Measurements from ENCODE around the gene RP2. TPM values are rescaled to one million over a fixed set of nuclear protein-coding genes. Genes with fewer than 3 reads are reported as not detected.

The RP2 gene
- total and polyA plus RNA-seq, 9 of the 15 experiments (the other 6 are each of a cell fraction or from before 2014, with no cell fraction given): 2.0 to 6.9 (median 3.5) TPM

DNA sequence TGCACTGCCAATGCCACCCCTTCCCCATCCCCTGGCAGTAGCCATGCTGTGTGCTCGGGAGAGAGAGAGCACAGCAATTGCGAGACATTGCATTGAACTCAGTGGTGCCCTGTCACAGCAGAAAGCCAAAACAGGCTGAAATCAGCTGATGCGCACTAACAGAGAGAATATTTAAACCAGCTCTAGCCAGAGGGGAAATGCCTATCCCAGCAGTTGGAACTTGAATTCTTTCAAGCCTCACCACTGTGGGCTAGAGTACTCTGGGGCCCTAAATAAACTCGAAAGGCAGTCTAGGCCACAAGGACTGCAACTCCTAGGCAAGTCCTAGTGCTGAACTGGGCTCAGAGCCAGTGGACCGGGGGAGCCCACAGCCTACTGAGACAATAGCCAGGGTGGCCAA, 17.7 kb upstream of the RP2 start (continued):
- TF ChIP-seq ZSCAN32 (CRISPR knock-in tag; IDR thresholded peaks at IDR 0.05) (no peak), COPS2 (conservative IDR thresholded peaks at IDR 0.05) (no peak), PHB (CRISPR knock-in tag; IDR thresholded peaks at IDR 0.05) (no peak), XRCC3 (IDR thresholded peaks at IDR 0.05) (no peak), GTF2A2 (tag; IDR thresholded peaks at IDR 0.05) (no peak), MLX (CRISPR knock-in tag; conservative IDR thresholded peaks at IDR 0.05) (no peak)
- TF ChIP-seq, protein P1, sequence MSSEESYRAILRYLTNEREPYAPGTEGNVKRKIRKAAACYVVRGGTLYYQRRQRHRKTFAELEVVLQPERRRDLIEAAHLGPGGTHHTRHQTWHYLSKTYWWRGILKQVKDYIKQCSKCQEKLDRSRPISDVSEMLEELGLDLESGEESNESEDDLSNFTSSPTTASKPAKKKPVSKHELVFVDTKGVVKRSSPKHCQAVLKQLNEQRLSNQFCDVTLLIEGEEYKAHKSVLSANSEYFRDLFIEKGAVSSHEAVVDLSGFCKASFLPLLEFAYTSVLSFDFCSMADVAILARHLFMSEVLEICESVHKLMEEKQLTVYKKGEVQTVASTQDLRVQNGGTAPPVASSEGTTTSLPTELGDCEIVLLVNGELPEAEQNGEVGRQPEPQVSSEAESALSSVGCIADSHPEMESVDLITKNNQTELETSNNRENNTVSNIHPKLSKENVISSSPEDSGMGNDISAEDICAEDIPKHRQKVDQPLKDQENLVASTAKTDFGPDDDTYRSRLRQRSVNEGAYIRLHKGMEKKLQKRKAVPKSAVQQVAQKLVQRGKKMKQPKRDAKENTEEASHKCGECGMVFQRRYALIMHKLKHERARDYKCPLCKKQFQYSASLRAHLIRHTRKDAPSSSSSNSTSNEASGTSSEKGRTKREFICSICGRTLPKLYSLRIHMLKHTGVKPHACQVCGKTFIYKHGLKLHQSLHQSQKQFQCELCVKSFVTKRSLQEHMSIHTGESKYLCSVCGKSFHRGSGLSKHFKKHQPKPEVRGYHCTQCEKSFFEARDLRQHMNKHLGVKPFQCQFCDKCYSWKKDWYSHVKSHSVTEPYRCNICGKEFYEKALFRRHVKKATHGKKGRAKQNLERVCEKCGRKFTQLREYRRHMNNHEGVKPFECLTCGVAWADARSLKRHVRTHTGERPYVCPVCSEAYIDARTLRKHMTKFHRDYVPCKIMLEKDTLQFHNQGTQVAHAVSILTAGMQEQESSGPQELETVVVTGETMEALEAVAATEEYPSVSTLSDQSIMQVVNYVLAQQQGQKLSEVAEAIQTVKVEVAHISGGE (CRISPR knock-in tag; IDR thresholded peaks at IDR 0.05): no peak

Data from K562 (cell line).